ENCODE results near the gene ZNF652. TPM values are rescaled to one million over a fixed set of nuclear protein-coding genes. Genes with fewer than 3 reads are reported as not detected.

The ZNF652 gene
- polyA plus RNA-seq, 1 donor (not counting 4 experiments of a cell fraction or from before 2014, with no cell fraction given), result 8.9 TPM

GRCh38 chr17:49342575-49342936, 19.5 kb downstream of the ZNF652 start:
- Histone ChIP-seq H3K4me2 (ENCODE audit: control insufficient read depth, extremely low read depth, insufficient read depth, low read depth, low read length) (peak overlapping the region; percentile 15), H3K4me1 (ENCODE audit: control insufficient read depth, extremely low read depth, insufficient read depth, low read length) (peaks cover 5% of the 10 kb centered on the region), H4K20me1 (ENCODE audit: control insufficient read depth, extremely low read depth, insufficient read depth, low read length) (no peaks in the 10 kb centered on the region), H3K9ac (ENCODE audit: control insufficient read depth, extremely low read depth, insufficient read depth, low read length) (no peak overlapping the region), H3K4me3 (ENCODE audit: control insufficient read depth in 2 of 3, extremely low read depth in 1 of 3, insufficient read depth in 2 of 3, low read depth in 1 of 3, low read length in 3 of 3) (no peak overlapping the region), H3K9me3 (ENCODE audit: control insufficient read depth, low read depth, low read length) (no peaks in the 10 kb centered on the region), H3K27me3 (ENCODE audit: control insufficient read depth, extremely low read depth, insufficient read depth, low read length) (no peaks in the 10 kb centered on the region), H3K27ac (ENCODE audit: control insufficient read depth, insufficient read depth, low read length) (no peak overlapping the region), H3K36me3 (ENCODE audit: control insufficient read depth in 2 of 2, extremely low read depth in 1 of 2, insufficient read depth in 2 of 2, low read length in 2 of 2) (no peaks in the 10 kb centered on the region), H3K9me1 (ENCODE audit: control insufficient read depth, extremely low read depth, insufficient read depth, low read length) (no peaks in the 10 kb centered on the region), H3K79me2 (ENCODE audit: control insufficient read depth, insufficient read depth, low read length) (peaks cover 34% of the 10 kb centered on the region), H2AFZ (ENCODE audit: control insufficient read depth, low read length) (no peak overlapping the region)
- dilution Hi-C loops (cut with MboI; ENCODE audit: extremely low pct_ligation_motif_present, low sequenced_read_pairs), result no loop called here
- FAIRE-seq (no peak), DNase-seq (ENCODE audit: low read depth, low spot score) (no peak)
- no peak for TF ChIP-seq CTCF (optimal IDR thresholded peaks at IDR 0.05 in 1 of 3, IDR thresholded peaks at IDR 0.05 in 1 of 3, conservative IDR thresholded peaks at IDR 0.05 in 1 of 3; ENCODE audit: extremely low read depth in 1 of 3, insufficient read depth in 2 of 3, low read length in 3 of 3)
- no peak for TF ChIP-seq EZH2 (IDR thresholded peaks at IDR 0.05; ENCODE audit: low read length)

- H3K27ac ChIP-seq (ENCODE audit: control insufficient read depth, insufficient read depth, low read length), result no peak overlapping the region
- peaks cover 36% of the 10 kb centered on the region for H3K79me2 ChIP-seq (ENCODE audit: control insufficient read depth, insufficient read depth, low read length)
- H3K4me2 ChIP-seq (ENCODE audit: control insufficient read depth, extremely low read depth, insufficient read depth, low read depth, low read length), result no peak overlapping the region
- H3K36me3 ChIP-seq (ENCODE audit: control insufficient read depth in 2 of 2, extremely low read depth in 1 of 2, insufficient read depth in 2 of 2, low read length in 2 of 2), result no peaks in the 10 kb centered on the region
- H2AFZ ChIP-seq (ENCODE audit: control insufficient read depth, low read length), result no peak overlapping the region
- TF ChIP-seq EZH2 (IDR thresholded peaks at IDR 0.05; ENCODE audit: low read length), result no peak
- TF ChIP-seq CTCF (optimal IDR thresholded peaks at IDR 0.05 in 1 of 3, IDR thresholded peaks at IDR 0.05 in 1 of 3, conservative IDR thresholded peaks at IDR 0.05 in 1 of 3; ENCODE audit: extremely low read depth in 1 of 3, insufficient read depth in 2 of 3, low read length in 3 of 3), result no peak
- no peak overlapping the region for H3K9ac ChIP-seq (ENCODE audit: control insufficient read depth, extremely low read depth, insufficient read depth, low read length)
- peaks cover 5% of the 10 kb centered on the region for H3K4me1 ChIP-seq (ENCODE audit: control insufficient read depth, extremely low read depth, insufficient read depth, low read length)
- no peak for FAIRE-seq
- H4K20me1 ChIP-seq (ENCODE audit: control insufficient read depth, extremely low read depth, insufficient read depth, low read length), result no peaks in the 10 kb centered on the region
- no peaks in the 10 kb centered on the region for H3K9me1 ChIP-seq (ENCODE audit: control insufficient read depth, extremely low read depth, insufficient read depth, low read length)
- dilution Hi-C loops (cut with MboI; ENCODE audit: extremely low pct_ligation_motif_present, low sequenced_read_pairs), result no loop called here
- H3K4me3 ChIP-seq (ENCODE audit: control insufficient read depth in 2 of 3, extremely low read depth in 1 of 3, insufficient read depth in 2 of 3, low read depth in 1 of 3, low read length in 3 of 3), result no peak overlapping the region
- H3K9me3 ChIP-seq (ENCODE audit: control insufficient read depth, low read depth, low read length), result no peaks in the 10 kb centered on the region
- no peak for DNase-seq (ENCODE audit: low read depth, low spot score)
- H3K27me3 ChIP-seq (ENCODE audit: control insufficient read depth, extremely low read depth, insufficient read depth, low read length), result no peaks in the 10 kb centered on the region
Observed at GRCh38 chr17:49341356-49341755, 20.7 kb downstream of the ZNF652 start.
